GM21360 (cell line): ENCODE results near the gene JARID2.

Experiments used
- ATAC-seq: cut with Tn5 transposase; IDR thresholded peaks from one replicate; pipeline ENCODE4 v1.9.1; 2021; ENCODE audit warnings: mild to moderate bottlenecking, moderate library complexity; ENCODE audit not compliant: unreplicated experiment

The JARID2 gene

GRCh38 chr6:15246666-15247499 lies 1.0 kb downstream of the JARID2 start:
- ATAC-seq = no peak

DNA sequence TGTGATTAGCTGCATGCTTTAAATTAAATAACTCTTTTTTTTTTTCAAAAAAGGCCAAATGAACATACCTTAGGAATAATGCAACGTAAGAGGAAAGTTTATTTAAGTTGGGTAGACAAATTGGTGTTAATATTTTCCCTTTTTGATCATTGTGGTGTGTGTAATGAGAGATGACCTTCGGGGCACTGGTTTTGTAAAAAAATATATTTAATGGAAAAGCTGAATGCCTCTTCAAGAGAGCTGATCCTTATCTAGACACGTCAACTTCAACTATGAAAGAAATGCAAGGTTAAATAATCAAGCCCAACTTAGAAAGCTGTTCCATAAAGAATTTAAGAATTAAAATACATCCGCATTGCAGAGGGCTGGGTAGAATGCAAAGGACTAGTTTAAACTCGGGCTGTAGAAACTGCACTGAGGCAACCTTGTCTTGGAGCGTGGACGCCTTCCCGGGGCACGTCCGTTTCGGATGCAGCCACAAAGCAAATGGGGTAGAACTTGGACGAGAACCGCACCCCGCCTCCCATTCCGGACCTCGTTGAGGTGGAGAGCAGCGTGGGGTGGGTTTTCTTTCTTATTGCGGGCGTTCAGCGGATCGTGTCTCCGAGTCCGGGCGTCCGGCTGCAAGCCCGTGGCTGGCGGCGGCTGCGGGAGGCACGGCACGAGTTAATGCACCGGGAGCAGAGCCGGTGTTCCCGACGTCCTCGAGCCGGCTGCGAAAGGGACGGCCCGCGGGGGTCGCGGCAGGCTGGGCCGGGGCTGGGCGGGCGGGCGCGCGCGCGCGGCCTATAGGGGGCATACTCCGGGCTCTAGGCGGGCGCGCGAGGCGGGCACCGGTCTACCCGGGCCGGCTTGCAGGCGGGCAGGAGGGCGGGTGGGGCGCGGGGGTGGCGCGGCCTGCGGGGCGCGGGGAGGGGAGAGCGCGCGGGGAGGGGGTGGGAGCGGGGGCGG lies 1.9 kb downstream of the JARID2 start:
- ATAC-seq = peak; percentile 17

GRCh38 chr6:15248451-15249370 lies 2.8 kb downstream of the JARID2 start:
- peak; percentile 38 for ATAC-seq

DNA sequence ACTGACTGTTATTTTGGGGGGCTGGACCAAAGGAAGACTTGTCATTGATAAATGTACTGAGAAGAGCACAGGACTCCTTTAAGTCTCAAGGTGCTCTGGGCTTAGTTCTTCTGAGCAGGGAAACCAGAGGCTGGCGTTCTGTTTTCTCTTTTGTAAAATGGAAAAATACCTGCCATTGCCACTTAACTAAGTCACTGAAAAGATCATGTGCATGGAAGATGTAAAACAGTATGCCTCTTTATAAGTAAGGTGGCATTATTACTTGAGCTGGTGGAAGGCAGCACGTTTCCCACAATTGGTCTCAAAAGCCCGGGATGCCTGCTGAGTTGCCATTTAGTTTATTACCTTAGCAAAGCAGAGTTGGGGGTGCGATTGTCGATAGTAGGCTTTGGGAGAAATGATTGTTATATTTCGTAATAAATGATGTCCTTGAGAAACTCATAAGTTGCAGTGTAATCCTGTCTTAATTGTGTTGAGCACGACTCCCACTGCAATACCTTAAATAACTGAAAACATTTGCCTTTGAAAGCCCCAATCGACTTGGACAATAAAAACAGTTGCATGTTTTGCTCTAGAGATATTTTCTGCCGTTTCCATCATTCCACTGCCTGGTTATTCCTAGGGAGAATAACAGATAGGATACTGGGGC lies 3.6 kb downstream of the JARID2 start:
- ATAC-seq = no peak

DNA sequence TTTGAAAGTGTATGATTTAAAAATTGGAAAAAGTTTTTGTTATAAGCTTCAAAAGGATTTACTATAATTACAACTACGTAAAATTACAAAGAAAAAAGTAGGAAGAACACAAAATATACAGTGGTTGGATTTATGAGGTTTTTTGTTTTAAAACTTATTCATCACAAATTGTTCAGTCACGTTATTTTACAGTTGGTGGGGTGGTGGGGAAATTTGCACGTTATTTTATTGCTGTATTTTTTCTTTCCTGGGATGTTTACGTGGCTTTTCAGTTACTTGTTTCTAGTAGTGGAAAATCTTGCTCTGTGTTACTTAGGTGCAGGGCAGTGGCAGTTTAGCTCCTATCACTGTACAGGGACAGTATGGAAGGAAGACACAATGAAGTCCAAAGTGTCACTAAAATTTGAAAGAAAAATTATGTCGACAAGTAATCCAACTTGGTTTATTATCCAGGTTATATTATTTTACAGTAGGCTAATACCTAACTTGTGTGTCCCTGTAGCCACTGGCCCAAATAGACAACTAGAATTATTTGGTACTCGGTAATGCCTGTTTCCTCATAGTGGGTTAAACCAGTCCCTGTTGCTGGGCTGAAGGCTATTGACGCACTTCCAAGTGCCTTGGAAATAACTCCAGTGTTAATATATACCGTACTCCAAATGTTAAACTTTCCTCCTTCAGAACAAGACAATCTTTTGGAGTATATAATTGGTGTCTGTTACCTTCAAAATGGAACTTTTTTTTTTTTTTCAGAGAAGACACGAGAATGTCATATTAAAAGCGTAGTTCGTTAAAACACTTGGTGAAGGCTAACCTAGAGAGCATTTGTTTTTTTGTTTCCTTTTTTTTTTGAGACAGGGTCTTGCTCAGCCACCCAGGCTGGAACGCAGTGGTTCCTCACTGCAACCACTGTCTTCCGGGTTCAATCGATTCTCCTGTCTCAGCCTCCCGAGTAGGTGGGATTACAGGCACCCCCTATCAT lies 4.6 kb downstream of the JARID2 start:
- no peak for ATAC-seq

DNA sequence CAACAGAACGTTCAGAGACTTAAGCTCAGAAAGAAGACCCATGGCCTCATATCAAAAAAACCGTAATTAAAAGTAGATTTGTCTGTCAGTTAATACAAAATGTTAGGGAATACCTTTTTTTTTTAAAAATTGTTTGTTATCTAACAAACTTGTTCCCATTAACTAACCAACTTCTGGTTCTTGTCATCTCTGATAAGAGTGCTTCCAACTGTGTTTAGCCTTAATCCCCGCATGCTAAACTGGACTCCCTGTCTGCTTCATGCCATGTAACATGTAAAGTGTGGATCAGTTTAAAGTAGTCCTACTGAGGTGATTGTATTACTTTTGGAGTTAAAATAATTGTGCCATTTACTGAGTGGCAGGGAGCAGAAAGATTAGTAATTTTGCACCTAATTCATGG lies 6.3 kb downstream of the JARID2 start:
- ATAC-seq = no peak

DNA sequence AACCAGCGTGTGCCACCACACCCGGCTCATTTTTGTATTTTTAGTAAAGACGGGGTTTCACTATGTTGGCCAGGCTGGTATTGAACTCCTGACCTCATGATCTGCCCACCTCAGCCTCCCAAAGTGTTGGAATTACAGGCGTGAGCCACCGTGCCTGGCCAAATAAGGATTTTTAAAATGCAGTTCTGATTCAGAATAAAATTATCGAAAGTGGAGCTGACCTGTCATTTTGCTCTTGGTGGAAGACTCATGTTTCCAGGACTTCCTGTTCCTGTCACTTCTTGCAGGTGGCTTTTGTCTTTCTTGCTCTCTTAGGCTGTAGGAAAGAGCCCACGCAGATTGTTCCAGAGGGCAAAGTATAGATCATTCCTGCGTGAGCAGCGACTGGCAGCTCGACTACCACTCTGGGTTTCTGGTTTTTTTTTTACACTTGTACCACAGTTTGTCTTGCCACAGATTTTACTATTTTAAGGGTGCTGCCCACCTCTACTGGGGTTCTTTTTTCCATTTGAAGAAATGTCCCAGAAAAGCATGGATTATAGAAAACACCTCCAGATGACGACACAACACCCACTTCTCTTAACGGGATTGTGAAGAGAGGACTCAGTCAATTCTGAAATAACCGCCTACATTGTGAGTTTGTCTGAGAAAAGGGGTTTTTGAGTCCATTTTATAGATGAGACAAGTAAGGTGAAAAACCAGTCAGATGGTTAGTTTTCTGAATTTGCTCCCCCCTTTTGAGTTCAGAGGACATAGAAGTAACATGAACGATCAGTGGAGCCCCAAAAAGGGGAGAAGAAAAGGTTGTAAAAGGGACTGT lies 7.5 kb downstream of the JARID2 start:
- ATAC-seq = no peak

DNA sequence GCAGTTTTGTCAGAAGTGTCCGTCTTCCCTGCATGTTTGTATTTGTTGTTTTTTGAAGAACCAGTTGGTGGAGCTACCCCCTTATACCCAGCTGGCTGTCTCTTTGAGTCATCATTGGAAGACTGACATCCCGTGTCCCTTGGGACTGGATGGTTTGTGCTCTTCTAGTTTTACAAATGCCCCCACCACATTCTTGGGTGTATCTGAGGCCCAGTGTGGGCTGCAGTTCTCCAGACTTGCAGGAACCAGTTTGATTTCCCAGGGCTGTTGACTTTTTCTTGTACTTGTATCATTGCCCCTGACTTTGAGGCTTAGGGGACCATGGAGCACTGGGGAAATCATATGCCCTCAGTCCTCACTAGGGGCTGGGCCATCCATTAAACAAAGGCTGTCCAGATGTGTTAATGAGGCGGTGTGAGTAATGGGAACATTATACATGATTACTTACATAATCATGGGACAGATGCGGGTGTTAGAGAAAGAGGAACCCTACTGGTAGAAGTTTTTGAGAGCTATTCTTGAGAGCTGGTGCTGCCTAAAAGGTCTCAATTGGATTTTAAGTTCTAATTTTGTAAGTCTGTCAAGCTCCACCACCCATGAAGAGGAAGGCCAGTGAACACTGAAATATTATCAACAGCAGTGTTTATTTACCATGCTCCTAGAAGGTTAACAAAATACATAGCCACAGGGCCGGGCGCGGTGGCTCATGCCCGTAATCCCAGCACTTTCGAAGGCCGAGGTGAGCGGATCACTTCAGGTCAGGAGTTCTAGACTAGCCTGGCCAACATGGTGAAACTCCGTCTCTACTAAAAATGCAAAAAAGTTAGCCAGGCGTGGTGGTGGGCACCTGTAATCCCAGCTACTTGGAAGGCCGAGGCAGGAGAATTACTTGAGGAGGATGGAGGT lies 8.5 kb downstream of the JARID2 start:
- ATAC-seq = no peak

DNA sequence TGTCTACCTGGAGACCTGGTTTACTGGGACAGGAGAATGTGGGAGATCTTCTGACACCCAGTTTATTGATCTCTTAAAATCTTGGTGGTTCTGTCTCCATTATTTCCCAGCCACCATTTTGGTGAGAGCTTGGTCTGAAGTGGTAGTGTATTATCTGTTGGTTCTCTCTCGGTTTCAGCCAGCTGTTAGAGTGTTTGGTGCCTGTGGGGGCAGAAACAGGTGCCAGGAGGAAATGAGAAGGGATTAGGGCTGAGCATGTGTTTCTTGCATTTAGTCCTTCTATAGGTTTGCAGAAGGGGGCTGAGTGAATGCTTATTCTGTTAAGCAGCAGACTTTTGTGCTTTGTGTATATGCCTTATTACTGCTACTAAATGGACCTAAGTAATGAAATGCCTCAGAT lies 9.6 kb downstream of the JARID2 start:
- ATAC-seq = peak; percentile 40

GRCh38 chr6:15255909-15256395 lies 10.1 kb downstream of the JARID2 start:
- no peak for ATAC-seq

- no peak for ATAC-seq
These were observed 10.8 kb downstream of the JARID2 start for GRCh38 chr6:15256538-15257271.

DNA sequence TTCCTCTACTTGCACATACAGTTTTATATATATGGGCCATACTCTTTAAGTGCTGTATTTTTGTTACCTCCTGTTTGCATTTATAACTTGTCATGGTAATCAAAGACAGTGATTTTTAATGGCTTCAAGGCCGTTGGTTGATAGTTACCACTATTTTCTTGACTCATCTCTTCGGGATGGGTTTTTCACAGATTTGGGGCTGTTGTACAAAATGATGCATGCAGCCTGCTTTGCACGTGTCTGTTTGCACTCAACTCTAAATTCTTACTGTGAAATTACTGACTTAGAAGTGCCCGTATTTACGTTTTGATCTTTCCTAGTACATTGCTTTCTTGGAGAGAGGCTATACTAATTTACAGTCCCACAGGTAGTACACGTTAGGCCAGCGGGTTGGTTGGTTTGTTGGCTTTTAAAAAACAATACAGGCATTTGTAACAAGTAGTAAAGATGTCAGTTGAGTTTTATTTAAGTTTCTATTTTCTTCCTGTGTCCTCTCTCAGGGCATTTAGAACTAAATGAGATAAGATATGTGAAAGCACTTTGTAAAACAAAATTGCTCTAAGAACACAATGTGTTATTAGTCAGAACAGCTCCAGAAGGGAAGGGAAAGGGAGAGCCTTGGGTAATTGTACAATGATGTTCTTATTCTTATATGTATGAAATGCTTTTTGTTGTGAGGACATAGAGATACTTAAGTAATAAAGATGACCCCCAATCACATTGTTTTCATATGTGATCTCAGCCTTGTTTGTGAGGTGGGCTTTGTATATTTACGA lies 11.7 kb downstream of the JARID2 start:
- ATAC-seq = no peak

DNA sequence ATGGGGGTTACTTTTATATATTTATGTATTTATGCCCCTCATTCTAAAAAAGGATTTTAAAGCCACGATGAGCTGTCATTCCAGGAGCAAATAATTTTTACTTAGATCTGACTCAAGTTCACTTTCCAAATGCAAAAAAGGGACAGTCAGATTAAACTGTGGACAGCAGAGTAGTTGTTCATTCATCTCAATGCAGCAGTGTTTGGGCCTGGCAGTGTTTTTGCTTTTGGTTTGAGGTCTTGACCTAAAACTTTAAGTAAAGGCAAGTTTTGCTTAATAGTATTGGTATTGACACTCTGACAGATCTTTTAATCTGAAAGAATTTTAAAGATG lies 13.9 kb downstream of the JARID2 start:
- no peak for ATAC-seq

DNA sequence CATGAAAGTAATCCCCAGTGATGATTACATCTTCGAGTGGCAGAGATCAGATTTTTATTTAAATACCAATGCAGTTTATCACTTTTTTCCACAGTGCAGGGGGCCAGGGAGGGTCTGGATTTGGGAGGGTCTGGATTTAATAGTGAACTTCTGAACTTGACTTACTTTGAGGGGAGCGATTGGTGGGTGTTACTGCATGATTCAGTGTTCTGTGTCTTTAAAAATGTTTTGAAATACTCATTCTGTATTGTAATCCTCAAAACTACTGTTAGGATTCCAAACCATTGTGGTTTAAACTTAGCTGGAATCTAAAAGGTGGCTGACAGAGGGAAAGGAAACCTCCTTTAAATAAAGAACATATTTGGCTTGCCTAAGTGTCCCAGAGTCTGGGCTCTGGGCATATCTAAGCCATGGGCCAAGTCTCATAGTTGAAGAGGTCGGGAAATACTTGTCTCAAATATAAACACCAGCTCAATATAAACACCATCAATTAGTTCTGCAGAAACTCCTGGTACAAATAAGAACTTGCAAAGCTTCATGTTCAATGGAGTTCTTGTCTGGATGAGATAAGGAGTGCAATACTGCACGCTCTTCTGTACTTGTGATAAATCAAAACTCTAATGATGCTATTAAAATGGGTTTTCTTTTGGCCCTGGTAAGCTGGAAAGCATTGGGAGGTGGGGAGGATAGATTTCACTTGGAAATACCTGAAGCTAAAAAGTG lies 14.4 kb downstream of the JARID2 start:
- ATAC-seq = no peak

DNA sequence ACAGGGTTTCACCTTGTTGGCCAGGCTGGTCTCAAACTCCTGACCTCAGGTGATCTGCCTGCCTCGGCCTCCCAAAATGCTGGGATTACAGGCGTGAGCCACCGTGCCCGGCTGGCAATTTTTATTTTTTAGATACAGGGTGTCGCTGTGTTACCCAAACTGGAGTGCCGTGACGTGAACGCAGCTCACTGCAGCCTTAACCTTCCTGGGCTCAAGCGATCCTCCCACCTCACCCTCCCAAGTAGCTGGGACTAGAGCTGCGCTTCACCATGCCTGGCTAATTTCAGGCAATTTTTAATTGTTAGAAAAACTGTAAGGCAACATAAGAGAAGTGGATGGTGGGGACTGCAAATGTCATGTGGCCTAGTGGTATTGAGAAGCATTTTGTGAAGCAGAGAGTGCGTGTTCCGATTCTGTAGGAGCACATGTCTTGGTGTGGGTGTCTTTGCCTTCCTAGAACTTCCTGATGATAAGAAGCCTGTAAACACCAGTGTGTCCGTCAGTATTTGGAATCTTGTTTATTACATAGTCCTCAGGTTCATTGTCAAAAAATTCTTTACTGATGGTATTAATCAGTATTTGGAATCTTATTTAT lies 18.0 kb downstream of the JARID2 start:
- ATAC-seq = no peak
